Trophoblast cell (in vitro differentiated cells and primary cell): ENCODE data around the gene BTNL8.

ENCODE experiments used
- DNase-seq, 2 donors: peaks; one replicate each; pipeline ENCODE4 v3.0.0-alpha.2; 2016
- H2AFZ ChIP-seq: 2 replicates; pipeline ENCODE4 v1.6.1; 2013; ENCODE audit warnings: low read length, moderate library complexity, mild to moderate bottlenecking; ENCODE audit not compliant: insufficient read depth, poor library complexity
- H2AK5ac ChIP-seq: 2 replicates; pipeline ENCODE4 v1.6.1; 2013; ENCODE audit warnings: mild to moderate bottlenecking, low read length
- H2BK120ac ChIP-seq: 2 replicates; pipeline ENCODE4 v1.6.1; 2013; ENCODE audit warnings: low read length, mild to moderate bottlenecking, moderate library complexity; ENCODE audit not compliant: insufficient read depth, poor library complexity
- H2BK12ac ChIP-seq: 2 replicates; pipeline ENCODE4 v1.6.1; 2013; ENCODE audit warnings: mild to moderate bottlenecking, low read length, moderate library complexity
- H2BK5ac ChIP-seq: 2 replicates; pipeline ENCODE4 v1.6.1; 2013; ENCODE audit warnings: low read length, low read depth, moderate library complexity, mild to moderate bottlenecking; ENCODE audit not compliant: poor library complexity
- H3K14ac ChIP-seq: 2 replicates; pipeline ENCODE4 v1.6.1; 2013; ENCODE audit warnings: mild to moderate bottlenecking, low read length
- H3K18ac ChIP-seq: 2 replicates; pipeline ENCODE4 v1.6.1; 2013; ENCODE audit warnings: mild to moderate bottlenecking, low read length
- H3K23ac ChIP-seq: 2 replicates; pipeline ENCODE4 v1.6.1; 2013; ENCODE audit warnings: low read length
- H3K27ac ChIP-seq: 2 replicates; pipeline ENCODE4 v1.5.1; 2013; ENCODE audit warnings: low read depth, mild to moderate bottlenecking, inconsistent platforms, low read length, moderate library complexity
- H3K27me3 ChIP-seq: 2 replicates; pipeline ENCODE4 v1.6.1; 2013; ENCODE audit warnings: inconsistent platforms, mild to moderate bottlenecking, low read length, moderate library complexity; ENCODE audit not compliant: insufficient read depth
- H3K36me3 ChIP-seq, 2 experiments: 1 replicate in 1 of 2; 2 replicates in 1 of 2; pipeline ENCODE4 v1.6.1; 2013; ENCODE audit warnings: low read length in 2 of 2, mild to moderate bottlenecking in 2 of 2, moderate library complexity in 1 of 2; ENCODE audit not compliant: insufficient read depth in 2 of 2, control insufficient read depth in 1 of 2
- H3K4ac ChIP-seq: 2 replicates; pipeline ENCODE4 v1.6.1; 2013; ENCODE audit warnings: low read depth, mild to moderate bottlenecking, low read length, moderate library complexity
- H3K4me1 ChIP-seq, 2 experiments: 1 replicate in 1 of 2; 2 replicates in 1 of 2; pipeline ENCODE4 v1.6.1; 2013; ENCODE audit warnings: low read length in 2 of 2, mild to moderate bottlenecking in 2 of 2, moderate library complexity in 1 of 2; ENCODE audit not compliant: insufficient read depth in 2 of 2, control insufficient read depth in 1 of 2
- H3K4me2 ChIP-seq: 2 replicates; pipeline ENCODE4 v1.6.1; 2013; ENCODE audit warnings: inconsistent platforms, mild to moderate bottlenecking, low read length, moderate library complexity
- H3K4me3 ChIP-seq: 2 replicates; pipeline ENCODE4 v1.5.1; 2013; ENCODE audit warnings: mild to moderate bottlenecking, low read depth, low read length, inconsistent platforms
- H3K79me1 ChIP-seq: one replicate; pipeline ENCODE4 v1.6.1; 2013; ENCODE audit warnings: low read length
- H3K79me2 ChIP-seq: 2 replicates; pipeline ENCODE4 v1.6.1; 2013; ENCODE audit warnings: low read length, mild to moderate bottlenecking; ENCODE audit not compliant: control insufficient read depth, insufficient read depth, poor library complexity
- H3K9ac ChIP-seq: 2 replicates; pipeline ENCODE4 v1.6.1; 2013; ENCODE audit warnings: mild to moderate bottlenecking, low read length
- H3K9me3 ChIP-seq: 2 replicates; pipeline ENCODE4 v1.6.1; 2013; ENCODE audit warnings: low read depth, mild to moderate bottlenecking, control low read depth, inconsistent platforms, low read length; ENCODE audit not compliant: insufficient read depth
- H4K12ac ChIP-seq: 2 replicates; pipeline ENCODE4 v1.6.1; 2013; ENCODE audit warnings: low read depth, mild to moderate bottlenecking, low read length, moderate library complexity
- H4K8ac ChIP-seq: 2 replicates; pipeline ENCODE4 v1.6.1; 2013; ENCODE audit warnings: low read depth, mild to moderate bottlenecking, low read length, moderate library complexity
- H4K91ac ChIP-seq: one replicate; pipeline ENCODE4 v1.6.1; 2013; ENCODE audit warnings: low read depth, mild to moderate bottlenecking, low read length, moderate library complexity
- WGBS: extraction: QIAGEN DNeasy Blood & Tissue Kit; methylation state at CpG from one replicate; pipeline ENCODE4 v1.1.7; 2013; ENCODE audit warnings: missing lambda C conversion rate; ENCODE audit not compliant: insufficient read length, insufficient coverage; ENCODE audit errors: extremely low coverage; 5-methylcytosine and 5-hydroxymethylcytosine counted together

Gene BTNL8

DNA sequence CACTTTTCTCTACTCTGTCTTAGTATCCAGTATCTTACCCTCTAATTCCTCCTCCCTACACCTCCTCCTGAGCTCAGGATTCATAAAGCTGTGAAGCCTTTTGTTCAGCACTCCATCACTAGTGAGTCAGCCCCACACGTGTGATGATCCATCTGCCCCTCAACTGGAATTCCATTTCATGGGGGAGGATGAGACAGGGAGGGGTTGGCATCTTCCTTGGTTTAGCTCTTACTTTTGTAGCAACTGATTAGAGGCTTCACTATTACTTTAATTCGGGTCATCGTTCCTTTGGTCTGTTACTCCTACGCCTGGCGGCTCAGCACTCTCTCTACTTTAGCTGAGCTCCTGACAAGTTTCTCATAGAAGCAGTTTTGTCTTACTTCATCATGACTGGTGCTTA lies 11.8 kb downstream of the BTNL8 start:
- Histone ChIP-seq H3K4me2 (no peak overlapping the region), H3K23ac (no peak overlapping the region), H2AFZ (no peak overlapping the region), H3K18ac (no peak overlapping the region), H4K8ac (no peak overlapping the region), H3K27me3 (no peaks in the 10 kb centered on the region), H3K9ac (no peak overlapping the region), H2BK5ac (no peak overlapping the region), H2BK120ac (no peak overlapping the region), H3K36me3 (no peaks in the 10 kb centered on the region), H3K4me1 (peaks cover 8 to 9% of the 10 kb centered on the region in 2 experiments), H2AK5ac (no peak overlapping the region), H4K12ac (no peak overlapping the region), H2BK12ac (no peak overlapping the region), H3K14ac (no peak overlapping the region), H3K9me3 (no peaks in the 10 kb centered on the region), H4K91ac (no peak overlapping the region), H3K27ac (no peak overlapping the region), H3K79me1 (no peaks in the 10 kb centered on the region), H3K4me3 (no peak overlapping the region), H3K79me2 (no peaks in the 10 kb centered on the region), H3K4ac (no peak overlapping the region)
- no peak for DNase-seq
- WGBS = no CpG with 5 or more reads among the region's 5 CpGs

DNA sequence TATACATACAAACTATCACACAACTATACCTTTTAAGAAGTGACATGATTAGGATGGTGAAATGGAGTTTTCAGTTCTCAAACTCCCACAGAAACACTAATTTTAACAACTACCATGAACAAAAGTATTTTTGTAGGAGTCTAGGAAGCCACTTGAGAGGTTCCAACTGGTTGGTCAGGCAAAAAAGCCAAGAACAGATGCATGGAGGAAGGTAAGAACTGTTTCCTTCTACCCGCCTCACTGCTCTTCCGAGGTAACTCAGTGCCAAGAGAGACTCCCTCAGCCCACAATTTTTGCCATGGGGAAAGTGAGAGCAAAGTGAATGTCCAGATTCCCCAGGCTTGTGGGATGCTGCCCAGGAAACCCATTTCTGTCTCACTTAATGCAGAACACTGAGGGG lies 15.7 kb downstream of the BTNL8 start:
- WGBS = no CpG with 5 or more reads among the region's 2 CpGs
- H3K4ac ChIP-seq = no peak overlapping the region
- no peak overlapping the region for H2BK120ac ChIP-seq
- no peak overlapping the region for H4K12ac ChIP-seq
- H3K9me3 ChIP-seq = no peaks in the 10 kb centered on the region
- no peak overlapping the region for H3K4me3 ChIP-seq
- H2BK12ac ChIP-seq = no peak overlapping the region
- H4K91ac ChIP-seq = no peak overlapping the region
- H3K4me2 ChIP-seq = no peak overlapping the region
- no peak overlapping the region for H2AFZ ChIP-seq
- no peak overlapping the region for H3K9ac ChIP-seq
- H3K14ac ChIP-seq = no peak overlapping the region
- no peak overlapping the region for H3K27ac ChIP-seq
- no peak overlapping the region for H3K18ac ChIP-seq
- H3K23ac ChIP-seq = no peak overlapping the region
- no peak overlapping the region for H4K8ac ChIP-seq
- H2BK5ac ChIP-seq = no peak overlapping the region
- H3K27me3 ChIP-seq = no peaks in the 10 kb centered on the region
- DNase-seq = no peak
- H3K36me3 ChIP-seq = no peaks in the 10 kb centered on the region
- H3K79me1 ChIP-seq = no peaks in the 10 kb centered on the region
- H2AK5ac ChIP-seq = no peak overlapping the region
- peaks cover 4 to 11% of the 10 kb centered on the region in 2 experiments for H3K4me1 ChIP-seq
- no peaks in the 10 kb centered on the region for H3K79me2 ChIP-seq

DNA sequence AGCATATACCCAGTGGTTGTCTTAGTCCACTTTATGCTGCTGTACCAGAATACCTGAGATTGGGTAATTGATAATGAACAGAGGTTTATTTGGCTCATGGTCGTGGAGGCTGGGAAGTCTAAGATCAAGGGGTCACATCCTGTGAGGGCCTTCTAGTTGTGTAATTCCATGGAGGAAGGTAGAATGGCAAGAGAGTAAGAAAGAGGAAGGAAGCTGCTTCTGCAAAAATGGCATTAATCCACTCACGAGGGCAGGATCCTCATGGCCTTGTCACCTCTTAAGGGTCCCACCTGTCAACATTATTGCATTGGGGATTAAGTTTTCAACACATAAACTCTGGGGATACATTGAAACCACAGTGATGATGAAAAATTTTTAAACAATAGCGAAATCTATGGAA lies 17.0 kb downstream of the BTNL8 start:
- Histone ChIP-seq H3K4me2 (no peak overlapping the region), H4K8ac (no peak overlapping the region), H3K4ac (no peak overlapping the region), H3K23ac (no peak overlapping the region), H3K79me1 (no peaks in the 10 kb centered on the region), H3K9ac (no peak overlapping the region), H3K18ac (no peak overlapping the region), H2BK5ac (no peak overlapping the region), H4K91ac (no peak overlapping the region), H3K36me3 (no peaks in the 10 kb centered on the region), H3K79me2 (no peaks in the 10 kb centered on the region), H3K4me3 (no peak overlapping the region), H4K12ac (no peak overlapping the region), H2BK120ac (no peak overlapping the region), H3K27ac (no peak overlapping the region), H3K14ac (no peak overlapping the region), H2BK12ac (no peak overlapping the region), H3K9me3 (no peaks in the 10 kb centered on the region), H3K27me3 (no peaks in the 10 kb centered on the region), H3K4me1 (peaks cover 4 to 10% of the 10 kb centered on the region in 2 experiments), H2AK5ac (no peak overlapping the region), H2AFZ (no peak overlapping the region)
- DNase-seq = peak in 1 of 2 donors; percentile 37
- no CpG with 5 or more reads among the region's 3 CpGs for WGBS

DNA sequence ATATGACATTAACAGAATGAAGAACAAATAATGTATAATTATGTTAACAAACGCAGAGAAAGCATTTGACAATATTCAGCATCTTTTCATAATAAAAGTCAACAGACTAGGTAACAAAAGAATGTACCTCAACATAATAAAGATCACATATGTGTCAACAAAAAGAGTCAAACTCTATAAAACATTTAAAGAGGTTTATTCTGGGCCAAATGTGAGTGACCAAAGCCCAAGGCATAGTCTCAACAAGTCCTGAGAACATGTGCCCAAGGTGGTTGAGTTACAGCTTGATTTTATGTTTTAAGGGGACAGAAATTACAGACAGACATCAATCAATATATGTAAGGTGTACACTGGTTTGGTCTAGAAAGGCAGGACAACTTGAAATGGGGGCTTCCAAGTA lies 19.4 kb downstream of the BTNL8 start:
- H3K79me1 ChIP-seq = no peaks in the 10 kb centered on the region
- H3K4me3 ChIP-seq = no peak overlapping the region
- H3K4ac ChIP-seq = no peak overlapping the region

More for the DNA sequence above, 19.4 kb downstream of the BTNL8 start:
- no peak overlapping the region for H2BK12ac ChIP-seq
- no peak overlapping the region for H4K91ac ChIP-seq
- DNase-seq = no peak
- no peaks in the 10 kb centered on the region for H3K9me3 ChIP-seq
- no peak overlapping the region for H2BK120ac ChIP-seq
- H4K8ac ChIP-seq = no peak overlapping the region
- no peaks in the 10 kb centered on the region for H3K27me3 ChIP-seq
- no peak overlapping the region for H4K12ac ChIP-seq
- no peaks in the 10 kb centered on the region for H3K36me3 ChIP-seq
- H3K18ac ChIP-seq = no peak overlapping the region
- no peak overlapping the region for H3K27ac ChIP-seq
- no peak overlapping the region for H3K14ac ChIP-seq
- no peak overlapping the region for H3K23ac ChIP-seq
- WGBS = no CpG with 5 or more reads among the region's 1 CpG
- H3K4me1 ChIP-seq = peaks cover 4 to 8% of the 10 kb centered on the region in 2 experiments
- no peak overlapping the region for H2AFZ ChIP-seq
- H2AK5ac ChIP-seq = no peak overlapping the region
- H3K79me2 ChIP-seq = no peaks in the 10 kb centered on the region
- no peak overlapping the region for H3K9ac ChIP-seq
- no peak overlapping the region for H3K4me2 ChIP-seq
- no peak overlapping the region for H2BK5ac ChIP-seq
